CD4-positive, alpha-beta T cell (primary cell): Measurements from ENCODE around the gene ABCG1. TPM values are rescaled to one million over a fixed set of nuclear protein-coding genes. Genes with fewer than 3 reads are reported as not detected.

Source experiments
- ATAC-seq: fragments of 200-7000 bp; cut with Tn5 transposase; one replicate; pipeline ENCODE4 v1.10.0; 2022; ENCODE audit warnings: mild to moderate bottlenecking; ENCODE audit not compliant: poor library complexity
- CTCF ChIA-PET: fragments of 350-600 bp; sonication (Branson Sonifier 250); formaldehyde crosslinking; loops from one replicate; lab custom pipeline; 2021; ENCODE audit warnings: antibody characterized with exemption, inconsistent platforms; lab: Charles Lee
- POLR2A ChIA-PET: fragments of 350-600 bp; sonication (Branson Sonifier 250); formaldehyde crosslinking; loops from one replicate; lab custom pipeline; 2021; ENCODE audit warnings: antibody characterized with exemption, inconsistent platforms; lab: Charles Lee
- DNase-seq, 14 experiments: peaks; one replicate each; pipeline ENCODE4 v3.0.0-alpha.2; 2013 to 2020; ENCODE audit warnings: mixed read lengths in 2 of 14
- H3K27ac ChIP-seq, 2 donors: one replicate each; pipeline versions ENCODE4 v1.5.1 to v1.7.0; 2013; ENCODE audit warnings: low read length in 2 of 2, low read depth in 1 of 2, mild to moderate bottlenecking in 1 of 2
- H3K27me3 ChIP-seq, 2 experiments: 1 replicate in 1 of 2; 2 replicates in 1 of 2; pipeline versions ENCODE4 v1.6.1 to v1.7.0; 2013; ENCODE audit warnings: low read length in 2 of 2, control low read depth in 1 of 2, mild to moderate bottlenecking in 1 of 2, moderate library complexity in 1 of 2; ENCODE audit not compliant: insufficient read depth in 2 of 2, control insufficient read depth in 1 of 2
- H3K36me3 ChIP-seq: one replicate; pipeline ENCODE4 v1.6.1; 2013; ENCODE audit warnings: low read length, control low read depth; ENCODE audit not compliant: insufficient read depth
- H3K4me1 ChIP-seq: one replicate; pipeline ENCODE4 v1.6.1; 2013; ENCODE audit warnings: low read length, control low read depth; ENCODE audit not compliant: insufficient read depth
- H3K4me3 ChIP-seq: one replicate; pipeline ENCODE4 v1.5.1; 2013; ENCODE audit warnings: mild to moderate bottlenecking, low read length, moderate library complexity
- H3K9me3 ChIP-seq, 2 experiments: 1 replicate in 1 of 2; 2 replicates in 1 of 2; pipeline versions ENCODE4 v1.6.1 to v1.7.0; 2013; ENCODE audit warnings: low read length in 2 of 2, mild to moderate bottlenecking in 2 of 2, control low read depth in 1 of 2, moderate library complexity in 1 of 2; ENCODE audit not compliant: control insufficient read depth in 1 of 2, insufficient read depth in 1 of 2
- H3K27ac Mint-ChIP-seq: one replicate; pipeline ENCODE4 v1.8.0; 2020; ENCODE audit warnings: mixed read lengths
- H3K27me3 Mint-ChIP-seq: one replicate; pipeline ENCODE4 v1.8.0; 2021; ENCODE audit warnings: mixed read lengths
- H3K36me3 Mint-ChIP-seq: one replicate; pipeline ENCODE4 v1.8.0; 2021; ENCODE audit warnings: low read depth, mixed read lengths
- H3K4me1 Mint-ChIP-seq: one replicate; pipeline ENCODE4 v1.8.0; 2021; ENCODE audit warnings: low read depth, mixed read lengths
- H3K4me3 Mint-ChIP-seq: one replicate; pipeline ENCODE4 v1.8.0; 2020; ENCODE audit warnings: mild to moderate bottlenecking, mixed read lengths
- H3K9me3 Mint-ChIP-seq: one replicate; pipeline ENCODE4 v1.8.0; 2020; ENCODE audit warnings: mixed read lengths
- intact Hi-C, 2 experiments: fragments of 100-400 bp; cut with DNase I in 1 of 2; cut with micrococcal nuclease in 1 of 2; formaldehyde crosslinking; loops; one replicate each; pipeline versions ENCODE4 v1.15.1 to v1.9.0; 2023 to 2025; cut with DNase I, micrococcal nuclease
- total RNA-seq, 174 experiments: library from RNA in 2 of 174; stranded (reverse) in 2 of 174; gene quantifications; one replicate each; pipeline ENCODE4 v1.2.3 and lab custom pipeline; 2021 to 2026
- TF ChIP-seq, protein P1 (sequence below): fragments of 200-600 bp; IDR thresholded peaks from one replicate; pipeline ENCODE4 v1.8.0; 2022; ENCODE audit warnings: antibody characterized with exemption, mild to moderate bottlenecking

ABCG1 gene
- total RNA-seq, 2 experiments from 2014 or later: 109 to 116 TPM

DNA sequence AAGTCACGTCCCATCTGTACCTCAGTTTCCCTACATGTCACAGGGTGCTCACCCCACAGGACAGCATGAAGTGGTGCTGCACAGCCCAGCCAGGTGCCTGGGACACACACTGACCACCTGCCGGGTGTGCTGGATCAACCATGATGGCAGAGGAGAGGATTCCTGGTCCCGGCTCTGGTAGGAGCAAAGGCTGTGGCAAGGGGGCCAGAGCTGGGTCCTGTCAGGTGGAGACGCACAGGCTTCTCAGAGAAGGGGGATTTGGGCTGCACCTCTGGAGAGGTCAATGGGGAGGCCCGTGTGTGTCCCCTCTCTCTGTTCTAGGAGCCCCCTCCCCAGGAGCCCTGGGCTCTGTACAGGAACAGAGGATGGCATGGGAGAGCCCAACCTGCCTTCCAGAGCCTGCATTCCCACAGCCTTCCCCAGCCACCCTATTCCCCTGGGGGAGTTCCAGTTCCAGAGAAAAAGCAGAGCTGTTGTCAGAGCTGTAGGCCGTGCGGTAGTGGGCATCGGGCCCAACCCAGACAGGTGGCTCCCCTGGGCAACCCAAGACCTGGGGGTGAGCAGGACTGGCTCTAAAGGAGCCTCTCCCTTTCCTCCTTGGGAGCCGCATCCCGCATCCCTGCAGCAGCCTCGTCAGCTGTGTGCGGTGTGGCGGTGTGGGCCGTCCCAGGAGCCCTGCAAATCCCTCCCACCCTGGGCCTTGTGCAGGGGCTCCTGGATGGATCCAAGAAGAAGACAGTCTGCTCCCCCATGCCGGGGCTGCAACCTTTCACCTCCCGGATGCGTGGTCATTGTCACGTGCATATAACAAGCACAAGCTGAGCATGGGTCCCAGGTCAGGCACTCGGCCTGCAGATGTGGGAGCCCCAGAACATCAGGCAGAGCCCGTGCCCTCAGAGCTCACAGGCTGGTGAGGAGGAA, 99.1 kb downstream of the ABCG1 start:
- no peak overlapping the region for H3K27ac ChIP-seq
- Mint-ChIP-seq H3K4me3 (no peak overlapping the region), H3K27me3 (peaks cover under 1% of the 10 kb centered on the region), H3K9me3 (no peaks in the 10 kb centered on the region), H3K36me3 (no peaks in the 10 kb centered on the region), H3K27ac (no peak overlapping the region), H3K4me1 (no peaks in the 10 kb centered on the region)
- ChIA-PET CTCF (interaction anchor here (0.6 kb wide), 1 partner anchor 9 kb away, joined by 3 read pairs; no protein-coding TSS in a partner anchor), POLR2A (no interaction called here)
- TF ChIP-seq, protein P1, sequence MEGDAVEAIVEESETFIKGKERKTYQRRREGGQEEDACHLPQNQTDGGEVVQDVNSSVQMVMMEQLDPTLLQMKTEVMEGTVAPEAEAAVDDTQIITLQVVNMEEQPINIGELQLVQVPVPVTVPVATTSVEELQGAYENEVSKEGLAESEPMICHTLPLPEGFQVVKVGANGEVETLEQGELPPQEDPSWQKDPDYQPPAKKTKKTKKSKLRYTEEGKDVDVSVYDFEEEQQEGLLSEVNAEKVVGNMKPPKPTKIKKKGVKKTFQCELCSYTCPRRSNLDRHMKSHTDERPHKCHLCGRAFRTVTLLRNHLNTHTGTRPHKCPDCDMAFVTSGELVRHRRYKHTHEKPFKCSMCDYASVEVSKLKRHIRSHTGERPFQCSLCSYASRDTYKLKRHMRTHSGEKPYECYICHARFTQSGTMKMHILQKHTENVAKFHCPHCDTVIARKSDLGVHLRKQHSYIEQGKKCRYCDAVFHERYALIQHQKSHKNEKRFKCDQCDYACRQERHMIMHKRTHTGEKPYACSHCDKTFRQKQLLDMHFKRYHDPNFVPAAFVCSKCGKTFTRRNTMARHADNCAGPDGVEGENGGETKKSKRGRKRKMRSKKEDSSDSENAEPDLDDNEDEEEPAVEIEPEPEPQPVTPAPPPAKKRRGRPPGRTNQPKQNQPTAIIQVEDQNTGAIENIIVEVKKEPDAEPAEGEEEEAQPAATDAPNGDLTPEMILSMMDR: no peak
- no peak overlapping the region for H3K4me3 ChIP-seq
- no peaks in the 10 kb centered on the region for H3K9me3 ChIP-seq
- ATAC-seq (no peak), DNase-seq (peak in 1 of 14 experiments; percentile 17)
- H3K4me1 ChIP-seq: peaks cover 7% of the 10 kb centered on the region
- no peaks in the 10 kb centered on the region for H3K27me3 ChIP-seq
- no peaks in the 10 kb centered on the region for H3K36me3 ChIP-seq
- intact Hi-C loops: no loop called here

DNA sequence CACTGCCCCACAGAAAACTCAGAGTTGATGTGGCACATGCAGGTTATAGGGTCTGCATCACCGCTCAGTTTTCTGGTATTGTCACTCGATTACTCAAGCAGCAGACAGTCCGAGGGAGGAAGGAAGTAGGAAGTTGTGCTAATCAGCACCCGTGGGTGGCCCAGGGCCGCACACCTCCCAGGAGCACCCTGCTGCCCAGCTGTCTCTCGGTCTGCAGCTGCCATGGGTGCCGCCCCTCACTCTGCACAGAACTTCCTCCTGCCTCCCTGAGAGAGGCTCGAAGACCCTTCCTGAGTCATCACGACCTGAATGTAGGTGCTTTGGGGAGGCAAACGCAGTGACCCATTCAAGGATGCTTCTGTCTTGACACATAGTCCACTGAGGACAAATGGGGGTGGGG, 100.4 kb downstream of the ABCG1 start:
- Mint-ChIP-seq H3K27ac (no peak overlapping the region), H3K4me1 (no peaks in the 10 kb centered on the region), H3K27me3 (peaks cover 6% of the 10 kb centered on the region), H3K9me3 (no peaks in the 10 kb centered on the region), H3K36me3 (no peaks in the 10 kb centered on the region), H3K4me3 (no peak overlapping the region)
- intact Hi-C loops: no loop called here
- no peaks in the 10 kb centered on the region for H3K9me3 ChIP-seq
- ChIA-PET CTCF (no interaction called here), POLR2A (no interaction called here)
- TF ChIP-seq, protein P1: no peak
- no peaks in the 10 kb centered on the region for H3K36me3 ChIP-seq
- H3K27ac ChIP-seq: no peak overlapping the region
- peaks cover 7% of the 10 kb centered on the region for H3K4me1 ChIP-seq
- DNase-seq (peak in 1 of 14 experiments; percentile 25), ATAC-seq (no peak)
- H3K27me3 ChIP-seq: no peaks in the 10 kb centered on the region
- H3K4me3 ChIP-seq: no peak overlapping the region

DNA sequence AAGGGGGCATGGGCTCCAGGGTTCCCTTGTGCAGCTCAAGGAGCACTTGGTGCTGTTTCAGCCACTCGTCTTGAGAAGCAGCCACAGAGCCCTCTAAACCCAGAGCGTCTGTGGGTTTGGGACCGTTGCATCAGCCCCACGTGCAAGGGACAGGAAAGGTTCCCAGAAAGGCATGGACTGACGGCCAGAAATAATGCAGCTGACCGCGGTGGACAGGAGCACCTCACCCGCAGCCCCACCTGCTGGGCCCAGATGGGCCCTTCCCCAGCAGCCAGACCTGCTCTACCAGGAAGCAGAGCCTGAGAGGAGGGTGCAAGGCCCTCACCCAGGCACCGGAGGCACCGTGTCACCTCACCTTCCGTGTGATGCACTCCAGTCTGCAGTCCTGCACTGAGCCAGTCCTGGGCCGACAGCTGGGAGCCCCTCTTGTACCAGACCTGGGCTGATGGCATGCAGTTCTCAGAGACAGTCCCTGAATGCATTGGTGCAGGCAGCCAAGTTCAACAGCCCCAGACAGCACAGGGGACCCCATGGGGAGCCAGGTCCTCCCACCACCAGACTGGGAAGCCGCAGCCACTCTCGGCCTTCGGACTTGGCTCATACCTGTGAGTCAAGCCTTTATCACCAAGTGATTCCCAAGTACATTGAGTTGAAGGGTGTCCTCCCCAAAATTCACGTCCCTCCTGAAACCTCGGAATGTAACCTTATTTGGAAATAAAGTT, 101.1 kb downstream of the ABCG1 start:
- Histone ChIP-seq H3K27ac (no peak overlapping the region), H3K4me3 (no peak overlapping the region), H3K36me3 (no peaks in the 10 kb centered on the region), H3K4me1 (peaks cover 7% of the 10 kb centered on the region), H3K27me3 (no peaks in the 10 kb centered on the region), H3K9me3 (no peaks in the 10 kb centered on the region)
- CTCF ChIA-PET: no interaction called here
- intact Hi-C loops: no loop called here
- peaks cover 9% of the 10 kb centered on the region for H3K27me3 Mint-ChIP-seq
- TF ChIP-seq, protein P1: no peak
- no peak for ATAC-seq
- DNase-seq: peak in 1 of 14 experiments; percentile 21
- no peak overlapping the region for H3K4me3 Mint-ChIP-seq
- no peaks in the 10 kb centered on the region for H3K9me3 Mint-ChIP-seq
- no peak overlapping the region for H3K27ac Mint-ChIP-seq
- POLR2A ChIA-PET: no interaction called here
- H3K36me3 Mint-ChIP-seq: no peaks in the 10 kb centered on the region
- no peaks in the 10 kb centered on the region for H3K4me1 Mint-ChIP-seq
